Astrocyte (in vitro differentiated cells and primary cell): Measurements from ENCODE around the gene AUNIP. TPM values are rescaled to one million over a fixed set of nuclear protein-coding genes. Genes with fewer than 3 reads are reported as not detected.
A peak's percentile ranks its signal among the peaks of the same experiment; 100 is the strongest.

ENCODE experiments used
- DNase-seq: peaks from one replicate; pipeline ENCODE4 v3.0.0-alpha.2; 2010; ENCODE audit warnings: low read depth
- FAIRE-seq: peaks from 2 replicates; lab custom pipeline; 2011; peaks lifted over from hg19 to GRCh38; lab: Jason Lieb, UNC
- H2AFZ ChIP-seq: 2 replicates; pipeline ENCODE4 v1.6.0; 2012; ENCODE audit warnings: low read depth, low read length, inconsistent platforms
- H3K27ac ChIP-seq: 2 replicates; pipeline ENCODE4 v1.5.1; 2011; ENCODE audit warnings: low read depth, low read length, inconsistent platforms
- H3K27me3 ChIP-seq: 2 replicates; pipeline ENCODE4 v1.6.0; 2011; ENCODE audit warnings: low read length, inconsistent platforms; ENCODE audit not compliant: insufficient read depth
- H3K36me3 ChIP-seq: 2 replicates; pipeline ENCODE4 v1.5.1; 2011; ENCODE audit warnings: low read length, inconsistent platforms; ENCODE audit not compliant: insufficient read depth
- H3K4me1 ChIP-seq: 2 replicates; pipeline ENCODE4 v1.5.1; 2011; ENCODE audit warnings: low read length, inconsistent platforms; ENCODE audit not compliant: insufficient read depth
- H3K4me2 ChIP-seq: 2 replicates; pipeline ENCODE4 v1.6.0; 2012; ENCODE audit warnings: low read length, inconsistent platforms
- H3K4me3 ChIP-seq: 2 replicates; pipeline ENCODE4 v1.5.1; 2011; ENCODE audit warnings: low read depth, mild to moderate bottlenecking, low read length, inconsistent platforms; ENCODE audit not compliant: insufficient read depth
- H3K79me2 ChIP-seq: 2 replicates; pipeline ENCODE4 v1.6.0; 2012; ENCODE audit warnings: mild to moderate bottlenecking, low read length, inconsistent platforms; ENCODE audit not compliant: insufficient read depth
- H3K9ac ChIP-seq: 2 replicates; pipeline ENCODE4 v1.6.0; 2012; ENCODE audit warnings: mild to moderate bottlenecking, low read length, inconsistent platforms
- H3K9me3 ChIP-seq: 2 replicates; pipeline ENCODE4 v1.5.1; 2012; ENCODE audit warnings: low read depth, mild to moderate bottlenecking, low read length, inconsistent platforms; ENCODE audit not compliant: insufficient read depth
- H4K20me1 ChIP-seq: 2 replicates; pipeline ENCODE4 v1.6.0; 2012; ENCODE audit warnings: low read length, inconsistent platforms; ENCODE audit not compliant: insufficient read depth
- H3K27ac Mint-ChIP-seq: one replicate; pipeline ENCODE4 v1.8.0; 2021; ENCODE audit warnings: mild to moderate bottlenecking, mixed read lengths; ENCODE audit not compliant: unreplicated experiment
- H3K27me3 Mint-ChIP-seq: one replicate; pipeline ENCODE4 v1.8.0; 2021; ENCODE audit warnings: low read depth, mixed read lengths; ENCODE audit not compliant: unreplicated experiment
- H3K36me3 Mint-ChIP-seq: one replicate; pipeline ENCODE4 v1.8.0; 2021; ENCODE audit warnings: low read depth, mixed read lengths; ENCODE audit not compliant: unreplicated experiment
- H3K4me1 Mint-ChIP-seq: one replicate; pipeline ENCODE4 v1.8.0; 2021; ENCODE audit warnings: low read depth, mixed read lengths; ENCODE audit not compliant: unreplicated experiment
- H3K4me3 Mint-ChIP-seq: one replicate; pipeline ENCODE4 v1.8.0; 2021; ENCODE audit warnings: mild to moderate bottlenecking, moderate library complexity, mixed read lengths; ENCODE audit not compliant: unreplicated experiment
- H3K9me3 Mint-ChIP-seq: one replicate; pipeline ENCODE4 v1.8.0; 2021; ENCODE audit warnings: mild to moderate bottlenecking, mixed read lengths; ENCODE audit not compliant: unreplicated experiment
- EZH2 ChIP-seq: IDR thresholded peaks from 2 replicates; pipeline ENCODE4 v1.6.1; 2012; ENCODE audit warnings: mild to moderate bottlenecking, low read length, inconsistent platforms; ENCODE audit not compliant: insufficient read depth
- total RNA-seq: library from RNA; stranded (reverse); gene quantifications from 2 replicates; pipeline ENCODE4 v1.2.1, GENCODE V29; 2021
- TF ChIP-seq, protein P1 (sequence below): IDR thresholded peaks from 2 replicates; pipeline ENCODE4 v1.5.1; 2011; ENCODE audit warnings: low read depth, mild to moderate bottlenecking, inconsistent platforms, low read length, moderate library complexity; ENCODE audit not compliant: insufficient read depth

AUNIP gene
- total RNA-seq, 1 donor from 2014 or later = 2.1 TPM

DNA sequence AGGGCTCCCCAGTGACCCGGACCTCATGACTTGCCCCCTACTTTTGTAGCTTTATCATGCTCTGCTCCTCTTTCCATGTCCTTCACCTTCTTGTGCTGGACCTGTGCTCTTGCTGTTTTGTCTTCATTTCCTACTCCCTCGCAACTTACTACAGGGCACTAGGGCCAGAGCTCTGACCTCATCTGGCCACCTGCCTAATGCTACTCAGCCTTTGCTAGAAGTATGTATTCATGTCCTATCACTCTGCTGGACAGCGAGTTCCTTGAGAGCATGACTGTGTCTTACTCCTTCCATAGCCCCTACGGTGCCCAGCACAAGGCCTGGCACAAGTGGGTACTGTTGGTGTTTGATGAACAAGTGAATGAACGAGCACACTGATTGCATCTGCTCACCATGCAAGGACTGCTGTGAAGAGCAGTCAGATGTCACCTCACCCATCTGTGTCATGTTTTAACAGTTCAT lies 37.6 kb downstream of the AUNIP start:
- Mint-ChIP-seq H3K36me3 (peaks cover 4% of the 10 kb centered on the region), H3K27ac (peak overlapping the region; percentile 42), H3K9me3 (no peaks in the 10 kb centered on the region), H3K4me1 (peaks cover 24% of the 10 kb centered on the region), H3K27me3 (no peaks in the 10 kb centered on the region), H3K4me3 (peak overlapping the region; percentile 93)
- peaks cover 45% of the 10 kb centered on the region for H4K20me1 ChIP-seq
- H2AFZ ChIP-seq = no peak overlapping the region
- H3K4me2 ChIP-seq = peak overlapping the region; percentile 90
- peak overlapping the region; percentile 94 for H3K9ac ChIP-seq
- DNase-seq (peak; percentile 28), FAIRE-seq (no peak)
- no peak overlapping the region for H3K4me3 ChIP-seq
- peaks cover 22% of the 10 kb centered on the region for H3K4me1 ChIP-seq
- H3K27me3 ChIP-seq = no peaks in the 10 kb centered on the region
- H3K9me3 ChIP-seq = no peaks in the 10 kb centered on the region
- peaks cover 52% of the 10 kb centered on the region for H3K79me2 ChIP-seq
- no peak overlapping the region for H3K27ac ChIP-seq
- TF ChIP-seq, protein P1, sequence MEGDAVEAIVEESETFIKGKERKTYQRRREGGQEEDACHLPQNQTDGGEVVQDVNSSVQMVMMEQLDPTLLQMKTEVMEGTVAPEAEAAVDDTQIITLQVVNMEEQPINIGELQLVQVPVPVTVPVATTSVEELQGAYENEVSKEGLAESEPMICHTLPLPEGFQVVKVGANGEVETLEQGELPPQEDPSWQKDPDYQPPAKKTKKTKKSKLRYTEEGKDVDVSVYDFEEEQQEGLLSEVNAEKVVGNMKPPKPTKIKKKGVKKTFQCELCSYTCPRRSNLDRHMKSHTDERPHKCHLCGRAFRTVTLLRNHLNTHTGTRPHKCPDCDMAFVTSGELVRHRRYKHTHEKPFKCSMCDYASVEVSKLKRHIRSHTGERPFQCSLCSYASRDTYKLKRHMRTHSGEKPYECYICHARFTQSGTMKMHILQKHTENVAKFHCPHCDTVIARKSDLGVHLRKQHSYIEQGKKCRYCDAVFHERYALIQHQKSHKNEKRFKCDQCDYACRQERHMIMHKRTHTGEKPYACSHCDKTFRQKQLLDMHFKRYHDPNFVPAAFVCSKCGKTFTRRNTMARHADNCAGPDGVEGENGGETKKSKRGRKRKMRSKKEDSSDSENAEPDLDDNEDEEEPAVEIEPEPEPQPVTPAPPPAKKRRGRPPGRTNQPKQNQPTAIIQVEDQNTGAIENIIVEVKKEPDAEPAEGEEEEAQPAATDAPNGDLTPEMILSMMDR = no peak
- TF ChIP-seq EZH2 = no peak
- peaks cover 6% of the 10 kb centered on the region for H3K36me3 ChIP-seq

DNA sequence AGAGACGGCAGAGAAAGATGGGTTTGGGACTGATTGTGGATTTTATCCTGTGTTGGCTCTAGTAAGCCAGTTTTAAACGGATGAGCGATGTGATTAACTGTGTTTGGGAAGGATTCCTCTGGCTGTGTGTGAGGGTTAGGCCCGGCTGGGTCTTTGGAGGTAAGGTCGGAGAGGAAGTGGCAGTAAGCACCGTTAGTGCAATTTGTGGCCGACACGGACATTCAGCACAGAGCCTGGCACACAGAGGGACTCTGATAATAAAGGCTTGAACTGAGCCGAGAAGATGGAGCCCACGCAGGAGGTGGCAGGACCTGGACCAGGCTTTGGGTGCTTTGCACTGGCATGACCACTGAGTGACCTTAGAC lies 38.2 kb downstream of the AUNIP start:
- Mint-ChIP-seq H3K4me3 (peak overlapping the region; percentile 93), H3K36me3 (peaks cover 3% of the 10 kb centered on the region), H3K27ac (peak overlapping the region; percentile 94), H3K4me1 (peaks cover 24% of the 10 kb centered on the region), H3K27me3 (no peaks in the 10 kb centered on the region), H3K9me3 (no peaks in the 10 kb centered on the region)
- no peaks in the 10 kb centered on the region for H3K9me3 ChIP-seq
- H3K79me2 ChIP-seq = peaks cover 52% of the 10 kb centered on the region
- no peak for FAIRE-seq
- peaks cover 22% of the 10 kb centered on the region for H3K4me1 ChIP-seq
- peak overlapping the region; percentile 94 for H3K9ac ChIP-seq
- H3K4me2 ChIP-seq = peak overlapping the region; percentile 90
- peak overlapping the region; percentile 89 for H3K27ac ChIP-seq
- peaks cover 42% of the 10 kb centered on the region for H4K20me1 ChIP-seq
- peak overlapping the region; percentile 62 for H2AFZ ChIP-seq
- peak overlapping the region; percentile 80 for H3K4me3 ChIP-seq
- TF ChIP-seq, protein P1 = no peak
- no peak for TF ChIP-seq EZH2
- peaks cover 3% of the 10 kb centered on the region for H3K36me3 ChIP-seq
- DNase-seq = no peak
- H3K27me3 ChIP-seq = no peaks in the 10 kb centered on the region

DNA sequence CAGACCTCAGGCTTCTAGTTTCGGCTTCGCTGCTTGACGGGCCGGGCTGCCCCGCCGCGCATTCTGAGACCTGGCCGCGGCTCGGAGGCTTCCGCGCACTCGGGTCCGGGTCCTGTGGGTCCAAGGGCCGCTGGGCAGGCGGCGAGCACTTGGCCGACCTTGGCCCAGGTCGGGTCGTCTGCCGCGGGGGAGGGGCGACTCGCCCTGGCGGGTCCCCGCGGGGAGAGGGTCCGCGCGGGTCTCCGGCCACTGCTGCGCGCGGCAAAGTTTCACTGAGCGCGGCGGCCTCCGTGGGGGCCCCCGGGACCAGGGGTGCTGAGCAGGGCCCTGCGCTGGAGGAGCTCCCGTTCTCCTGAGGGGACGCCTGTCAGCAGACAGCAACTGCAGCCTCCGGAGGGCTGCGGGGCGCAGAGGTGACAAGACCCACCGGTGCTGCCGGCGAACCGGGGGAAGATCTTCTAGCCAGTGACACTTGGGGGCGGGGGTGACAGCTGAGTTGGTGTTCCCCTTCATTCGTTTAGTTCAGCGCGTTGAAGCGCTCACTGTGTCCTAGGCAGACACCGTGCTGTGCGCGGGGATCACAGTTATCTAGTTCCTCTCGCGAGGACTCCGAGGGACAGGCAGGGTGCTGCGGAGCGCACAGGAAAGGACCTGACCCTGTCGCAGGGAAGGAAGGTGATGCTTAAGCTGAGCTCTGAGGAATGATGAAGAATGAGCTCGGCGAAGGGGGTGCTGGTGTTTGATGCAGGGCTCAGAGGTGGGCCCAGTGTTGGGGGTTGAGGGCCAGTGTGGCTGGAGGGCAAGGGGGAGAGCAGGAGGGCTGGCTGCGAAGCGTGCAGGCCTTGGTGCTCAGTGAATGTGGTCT lies 38.8 kb downstream of the AUNIP start:
- H3K27me3 Mint-ChIP-seq = no peaks in the 10 kb centered on the region
- no peak for TF ChIP-seq EZH2
- TF ChIP-seq, protein P1 = no peak
- no peak for FAIRE-seq

More for the DNA sequence above, 38.8 kb downstream of the AUNIP start:
- peak overlapping the region; percentile 80 for H3K4me3 ChIP-seq
- H3K27ac ChIP-seq = peak overlapping the region; percentile 89
- Mint-ChIP-seq H3K27ac (peak overlapping the region; percentile 94), H3K9me3 (no peaks in the 10 kb centered on the region), H3K4me1 (peaks cover 24% of the 10 kb centered on the region), H3K4me3 (peak overlapping the region; percentile 99), H3K36me3 (peaks cover 3% of the 10 kb centered on the region)
- H3K4me2 ChIP-seq = peak overlapping the region; percentile 90
- peaks cover under 1% of the 10 kb centered on the region for H3K36me3 ChIP-seq
- H2AFZ ChIP-seq = peak overlapping the region; percentile 95
- H3K9me3 ChIP-seq = no peaks in the 10 kb centered on the region
- H3K79me2 ChIP-seq = peaks cover 52% of the 10 kb centered on the region
- no peaks in the 10 kb centered on the region for H3K27me3 ChIP-seq
- H3K4me1 ChIP-seq = peaks cover 22% of the 10 kb centered on the region
- peak; percentile 48 for DNase-seq
- H4K20me1 ChIP-seq = peaks cover 36% of the 10 kb centered on the region
- H3K9ac ChIP-seq = peak overlapping the region; percentile 94
